ENCODE results near the gene CDC42EP4.

DNA sequence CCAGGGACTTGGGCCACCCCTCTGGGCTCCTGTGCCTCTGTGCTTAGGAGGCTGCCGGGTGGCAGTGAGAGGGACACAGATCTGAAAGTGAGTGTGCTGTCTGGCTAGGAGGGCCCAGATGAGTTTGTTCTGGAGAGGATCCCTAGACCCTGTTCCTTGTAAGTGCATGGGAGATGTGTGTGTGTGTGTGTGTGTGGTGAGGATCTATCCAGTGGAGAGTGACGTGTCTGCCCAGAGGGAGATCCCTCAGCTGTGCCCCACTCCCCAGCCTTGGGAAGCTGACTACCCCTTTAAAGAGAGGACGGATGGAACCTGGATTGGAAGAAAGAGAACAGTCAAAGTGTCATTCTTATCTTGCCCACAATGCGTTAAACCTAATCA lies 25.5 kb upstream of the CDC42EP4 start:
- no peak for TF ChIP-seq EP300 (IDR thresholded peaks at IDR 0.05)
- TF ChIP-seq, protein P1, sequence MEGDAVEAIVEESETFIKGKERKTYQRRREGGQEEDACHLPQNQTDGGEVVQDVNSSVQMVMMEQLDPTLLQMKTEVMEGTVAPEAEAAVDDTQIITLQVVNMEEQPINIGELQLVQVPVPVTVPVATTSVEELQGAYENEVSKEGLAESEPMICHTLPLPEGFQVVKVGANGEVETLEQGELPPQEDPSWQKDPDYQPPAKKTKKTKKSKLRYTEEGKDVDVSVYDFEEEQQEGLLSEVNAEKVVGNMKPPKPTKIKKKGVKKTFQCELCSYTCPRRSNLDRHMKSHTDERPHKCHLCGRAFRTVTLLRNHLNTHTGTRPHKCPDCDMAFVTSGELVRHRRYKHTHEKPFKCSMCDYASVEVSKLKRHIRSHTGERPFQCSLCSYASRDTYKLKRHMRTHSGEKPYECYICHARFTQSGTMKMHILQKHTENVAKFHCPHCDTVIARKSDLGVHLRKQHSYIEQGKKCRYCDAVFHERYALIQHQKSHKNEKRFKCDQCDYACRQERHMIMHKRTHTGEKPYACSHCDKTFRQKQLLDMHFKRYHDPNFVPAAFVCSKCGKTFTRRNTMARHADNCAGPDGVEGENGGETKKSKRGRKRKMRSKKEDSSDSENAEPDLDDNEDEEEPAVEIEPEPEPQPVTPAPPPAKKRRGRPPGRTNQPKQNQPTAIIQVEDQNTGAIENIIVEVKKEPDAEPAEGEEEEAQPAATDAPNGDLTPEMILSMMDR (IDR thresholded peaks at IDR 0.05) = no peak

All from stomach (tissue), 4 donors.